Measurements from ENCODE around the gene KIF1A. TPM values are rescaled to one million over a fixed set of nuclear protein-coding genes. Genes with fewer than 3 reads are reported as not detected.

Gene KIF1A
- polyA plus RNA-seq, 1 donor (not counting 4 experiments of a cell fraction or from before 2014, with no cell fraction given): not detected

DNA sequence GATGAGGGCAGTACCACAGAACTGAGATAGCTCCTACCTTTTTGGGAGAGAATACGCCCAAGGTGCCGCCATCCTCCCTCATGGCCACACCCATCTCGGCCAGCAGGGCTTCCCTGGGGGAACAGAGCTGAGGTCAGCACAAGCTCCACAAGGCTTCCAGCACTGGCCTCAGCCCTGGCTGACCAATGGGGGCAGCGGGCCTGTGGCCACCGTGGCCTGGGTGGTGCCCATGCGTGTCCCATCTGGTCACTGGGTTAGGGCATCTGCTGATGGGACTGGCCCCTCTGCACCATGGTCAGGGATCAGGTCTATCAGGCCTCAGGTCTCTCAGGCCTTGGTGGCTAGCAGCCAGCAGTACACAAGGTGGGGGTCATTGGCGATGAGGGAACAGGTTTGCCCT lies 50.9 kb downstream of the KIF1A start:
- H3K4me2 ChIP-seq (ENCODE audit: control insufficient read depth, extremely low read depth, insufficient read depth, low read depth, low read length): no peak overlapping the region
- H3K27ac ChIP-seq (ENCODE audit: control insufficient read depth, insufficient read depth, low read length): no peak overlapping the region
- H3K9me3 ChIP-seq (ENCODE audit: control insufficient read depth, low read depth, low read length): no peaks in the 10 kb centered on the region
- FAIRE-seq (no peak), DNase-seq (ENCODE audit: low read depth, low spot score) (no peak)
- H2AFZ ChIP-seq (ENCODE audit: control insufficient read depth, low read length): no peak overlapping the region
- H3K36me3 ChIP-seq (ENCODE audit: control insufficient read depth in 2 of 2, extremely low read depth in 1 of 2, insufficient read depth in 2 of 2, low read length in 2 of 2): no peaks in the 10 kb centered on the region
- no peak for TF ChIP-seq EZH2 (IDR thresholded peaks at IDR 0.05; ENCODE audit: low read length)
- TF ChIP-seq, protein P1, sequence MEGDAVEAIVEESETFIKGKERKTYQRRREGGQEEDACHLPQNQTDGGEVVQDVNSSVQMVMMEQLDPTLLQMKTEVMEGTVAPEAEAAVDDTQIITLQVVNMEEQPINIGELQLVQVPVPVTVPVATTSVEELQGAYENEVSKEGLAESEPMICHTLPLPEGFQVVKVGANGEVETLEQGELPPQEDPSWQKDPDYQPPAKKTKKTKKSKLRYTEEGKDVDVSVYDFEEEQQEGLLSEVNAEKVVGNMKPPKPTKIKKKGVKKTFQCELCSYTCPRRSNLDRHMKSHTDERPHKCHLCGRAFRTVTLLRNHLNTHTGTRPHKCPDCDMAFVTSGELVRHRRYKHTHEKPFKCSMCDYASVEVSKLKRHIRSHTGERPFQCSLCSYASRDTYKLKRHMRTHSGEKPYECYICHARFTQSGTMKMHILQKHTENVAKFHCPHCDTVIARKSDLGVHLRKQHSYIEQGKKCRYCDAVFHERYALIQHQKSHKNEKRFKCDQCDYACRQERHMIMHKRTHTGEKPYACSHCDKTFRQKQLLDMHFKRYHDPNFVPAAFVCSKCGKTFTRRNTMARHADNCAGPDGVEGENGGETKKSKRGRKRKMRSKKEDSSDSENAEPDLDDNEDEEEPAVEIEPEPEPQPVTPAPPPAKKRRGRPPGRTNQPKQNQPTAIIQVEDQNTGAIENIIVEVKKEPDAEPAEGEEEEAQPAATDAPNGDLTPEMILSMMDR (optimal IDR thresholded peaks at IDR 0.05 in 1 of 3, IDR thresholded peaks at IDR 0.05 in 1 of 3, conservative IDR thresholded peaks at IDR 0.05 in 1 of 3; ENCODE audit: extremely low read depth in 1 of 3, insufficient read depth in 2 of 3, low read length in 3 of 3): no peak
- no peaks in the 10 kb centered on the region for H3K4me1 ChIP-seq (ENCODE audit: control insufficient read depth, extremely low read depth, insufficient read depth, low read length)
- no peak overlapping the region for H3K4me3 ChIP-seq (ENCODE audit: control insufficient read depth in 2 of 3, extremely low read depth in 1 of 3, insufficient read depth in 2 of 3, low read depth in 1 of 3, low read length in 3 of 3)
- no peak overlapping the region for H3K9ac ChIP-seq (ENCODE audit: control insufficient read depth, extremely low read depth, insufficient read depth, low read length)
- H3K27me3 ChIP-seq (ENCODE audit: control insufficient read depth, extremely low read depth, insufficient read depth, low read length): no peaks in the 10 kb centered on the region
- H3K9me1 ChIP-seq (ENCODE audit: control insufficient read depth, extremely low read depth, insufficient read depth, low read length): no peaks in the 10 kb centered on the region
- dilution Hi-C loops (cut with MboI; ENCODE audit: extremely low pct_ligation_motif_present, low sequenced_read_pairs): no loop called here
- H4K20me1 ChIP-seq (ENCODE audit: control insufficient read depth, extremely low read depth, insufficient read depth, low read length): no peaks in the 10 kb centered on the region
- no peaks in the 10 kb centered on the region for H3K79me2 ChIP-seq (ENCODE audit: control insufficient read depth, insufficient read depth, low read length)

DNA sequence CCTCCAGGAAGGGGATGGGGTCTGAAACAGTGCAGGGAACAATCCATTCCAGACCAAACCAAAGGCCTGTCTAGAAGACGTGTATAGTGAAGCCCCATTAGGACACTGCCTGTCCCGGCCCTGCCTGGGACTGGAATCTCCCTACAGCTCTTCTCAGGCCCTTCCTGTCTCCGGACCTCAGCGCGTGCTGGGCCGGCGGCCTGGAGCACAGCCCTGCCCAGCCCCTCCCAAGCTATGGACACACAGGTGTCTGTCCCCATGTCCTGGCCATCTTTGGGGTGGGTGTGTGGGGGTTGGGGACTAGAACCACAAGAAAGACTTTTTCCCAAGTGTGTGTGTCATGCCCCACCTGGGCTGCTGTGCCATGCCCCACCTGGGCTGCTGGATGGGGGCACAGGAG lies 51.8 kb downstream of the KIF1A start:
- FAIRE-seq: no peak
- no peak overlapping the region for H2AFZ ChIP-seq (ENCODE audit: control insufficient read depth, low read length)

More for the DNA sequence above, 51.8 kb downstream of the KIF1A start:
- no peak overlapping the region for H3K9ac ChIP-seq (ENCODE audit: control insufficient read depth, extremely low read depth, insufficient read depth, low read length)
- no peak overlapping the region for H3K27ac ChIP-seq (ENCODE audit: control insufficient read depth, insufficient read depth, low read length)
- H4K20me1 ChIP-seq (ENCODE audit: control insufficient read depth, extremely low read depth, insufficient read depth, low read length): no peaks in the 10 kb centered on the region
- dilution Hi-C loops (cut with MboI; ENCODE audit: extremely low pct_ligation_motif_present, low sequenced_read_pairs): no loop called here
- H3K36me3 ChIP-seq (ENCODE audit: control insufficient read depth in 2 of 2, extremely low read depth in 1 of 2, insufficient read depth in 2 of 2, low read length in 2 of 2): no peaks in the 10 kb centered on the region
- H3K4me1 ChIP-seq (ENCODE audit: control insufficient read depth, extremely low read depth, insufficient read depth, low read length): no peaks in the 10 kb centered on the region
- no peak overlapping the region for H3K4me2 ChIP-seq (ENCODE audit: control insufficient read depth, extremely low read depth, insufficient read depth, low read depth, low read length)
- no peak for DNase-seq (ENCODE audit: low read depth, low spot score)
- no peaks in the 10 kb centered on the region for H3K9me3 ChIP-seq (ENCODE audit: control insufficient read depth, low read depth, low read length)
- no peaks in the 10 kb centered on the region for H3K27me3 ChIP-seq (ENCODE audit: control insufficient read depth, extremely low read depth, insufficient read depth, low read length)
- H3K79me2 ChIP-seq (ENCODE audit: control insufficient read depth, insufficient read depth, low read length): no peaks in the 10 kb centered on the region
- no peaks in the 10 kb centered on the region for H3K9me1 ChIP-seq (ENCODE audit: control insufficient read depth, extremely low read depth, insufficient read depth, low read length)
- H3K4me3 ChIP-seq (ENCODE audit: control insufficient read depth in 2 of 3, extremely low read depth in 1 of 3, insufficient read depth in 2 of 3, low read depth in 1 of 3, low read length in 3 of 3): no peak overlapping the region
- TF ChIP-seq, protein P1 (optimal IDR thresholded peaks at IDR 0.05 in 1 of 3, IDR thresholded peaks at IDR 0.05 in 1 of 3, conservative IDR thresholded peaks at IDR 0.05 in 1 of 3; ENCODE audit: extremely low read depth in 1 of 3, insufficient read depth in 2 of 3, low read length in 3 of 3): no peak
- TF ChIP-seq EZH2 (IDR thresholded peaks at IDR 0.05; ENCODE audit: low read length): no peak
